T-helper 9 cell (primary cell): ENCODE data around the gene TULP4.
"Not testable (repeated sequence)": the region's sequence is repeated elsewhere in the genome, so short reads cannot be mapped to it uniquely, and the experiment has no call there.

Source experiments
- DNase-seq: peaks from one replicate; pipeline ENCODE4 v3.0.0-alpha.2; 2020

TULP4 gene

GRCh38 chr6:158332237-158332636 is 20.0 kb downstream of the TULP4 start:
- no peak for DNase-seq

GRCh38 chr6:158333094-158333493 is 20.8 kb downstream of the TULP4 start:
- DNase-seq, result no peak

- no peak for DNase-seq
Observed at GRCh38 chr6:158334534-158334933, 22.3 kb downstream of the TULP4 start.

- no peak for DNase-seq
Observed at GRCh38 chr6:158337332-158337731, 25.1 kb downstream of the TULP4 start.

GRCh38 chr6:158338311-158339112 is 26.2 kb downstream of the TULP4 start:
- no peak for DNase-seq

- DNase-seq, result not testable (repeated sequence)
Observed at GRCh38 chr6:158339197-158339596, 26.9 kb downstream of the TULP4 start.

GRCh38 chr6:158340252-158340651 is 28.0 kb downstream of the TULP4 start:
- DNase-seq, result no peak

- DNase-seq, result no peak
Observed at GRCh38 chr6:158344534-158344933, 32.3 kb downstream of the TULP4 start.

GRCh38 chr6:158345444-158345843 is 33.2 kb downstream of the TULP4 start:
- DNase-seq, result not testable (repeated sequence)

GRCh38 chr6:158347335-158347734 is 35.1 kb downstream of the TULP4 start:
- DNase-seq, result no peak

GRCh38 chr6:158348737-158349504 is 36.7 kb downstream of the TULP4 start:
- not testable (repeated sequence) for DNase-seq

- DNase-seq, result not testable (repeated sequence)
Observed at GRCh38 chr6:158349505-158350275, 37.4 kb downstream of the TULP4 start.

- not testable (repeated sequence) for DNase-seq
Observed at GRCh38 chr6:158350731-158351130, 38.5 kb downstream of the TULP4 start.

GRCh38 chr6:158353883-158354877 is 41.9 kb downstream of the TULP4 start:
- DNase-seq, result no peak

GRCh38 chr6:158356586-158357546 is 44.6 kb downstream of the TULP4 start:
- DNase-seq, result no peak

GRCh38 chr6:158357570-158358216 is 45.4 kb downstream of the TULP4 start:
- no peak for DNase-seq

GRCh38 chr6:158358450-158359077 is 46.3 kb downstream of the TULP4 start:
- DNase-seq, result no peak

GRCh38 chr6:158361068-158361467 is 48.8 kb downstream of the TULP4 start:
- no peak for DNase-seq

GRCh38 chr6:158361961-158362669 is 49.9 kb downstream of the TULP4 start:
- DNase-seq, result no peak
